Karpas-422 (cell line): ENCODE measurements around the gene PRRC1. TPM values are rescaled to one million over a fixed set of nuclear protein-coding genes. Genes with fewer than 3 reads are reported as not detected.
A peak's percentile ranks its signal among the peaks of the same experiment; 100 is the strongest.

ENCODE experiments used
- DNase-seq: peaks from one replicate; pipeline ENCODE4 v3.0.0-alpha.2; 2015
- H2AFZ ChIP-seq: fragments of 200-600 bp; sonication (generic); 2 replicates; pipeline ENCODE4 v1.6.1; 2014; ENCODE audit warnings: antibody characterized with exemption, low read length, mixed read lengths
- H3K27ac ChIP-seq: fragments of 200-600 bp; sonication (generic); 2 replicates; pipeline ENCODE4 v1.5.1; 2014; ENCODE audit warnings: mild to moderate bottlenecking, low read length, moderate library complexity
- H3K27me3 ChIP-seq: fragments of 200-600 bp; sonication (generic); 2 replicates; pipeline ENCODE4 v1.6.1; 2014; ENCODE audit warnings: low read length, mixed read lengths
- H3K36me3 ChIP-seq: fragments of 200-600 bp; sonication (generic); 2 replicates; pipeline ENCODE4 v1.6.1; 2014; ENCODE audit warnings: low read length, mixed read lengths; ENCODE audit not compliant: insufficient read depth
- H3K4me1 ChIP-seq: fragments of 200-600 bp; sonication (generic); 2 replicates; pipeline ENCODE4 v1.6.1; 2014; ENCODE audit warnings: mild to moderate bottlenecking, low read length, mixed read lengths
- H3K4me2 ChIP-seq: fragments of 200-600 bp; sonication (generic); 2 replicates; pipeline ENCODE4 v1.6.1; 2014; ENCODE audit warnings: low read length, low read depth, mild to moderate bottlenecking; ENCODE audit not compliant: poor library complexity, severe bottlenecking
- H3K4me3 ChIP-seq: fragments of 200-600 bp; sonication (generic); 2 replicates; pipeline ENCODE4 v1.5.1; 2014; ENCODE audit warnings: mild to moderate bottlenecking, antibody characterized with exemption, low read length, mixed read lengths
- H3K79me2 ChIP-seq: fragments of 200-600 bp; sonication (generic); 2 replicates; pipeline ENCODE4 v1.6.1; 2014; ENCODE audit warnings: mild to moderate bottlenecking, low read length, mixed read lengths
- H3K9ac ChIP-seq: fragments of 200-600 bp; sonication (generic); 2 replicates; pipeline ENCODE4 v1.6.0; 2014; ENCODE audit warnings: low read length
- H3K9me2 ChIP-seq: fragments of 200-600 bp; sonication (generic), shearing (Covaris generic); replicated peaks from 2 replicates; pipeline ENCODE4 v1.6.0; 2014; ENCODE audit warnings: mild to moderate bottlenecking, low read length, moderate library complexity; ENCODE audit not compliant: insufficient read depth
- H3K9me3 ChIP-seq: fragments of 300-700, 200-600 bp; sonication (generic); 2 replicates; pipeline ENCODE4 v1.6.1; 2014; ENCODE audit warnings: low read length, mixed read lengths
- H4K20me1 ChIP-seq: fragments of 200-600 bp; sonication (generic); 2 replicates; pipeline ENCODE4 v1.6.1; 2014; ENCODE audit warnings: mild to moderate bottlenecking, antibody characterized with exemption, low read length, low read depth; ENCODE audit not compliant: insufficient read depth
- total RNA-seq: library from RNA; depleted of rRNA; stranded (reverse); fragments of >200 nt; shearing (Covaris generic); gene quantifications from 2 replicates; pipeline ENCODE4 v1.2.3, GENCODE V29; 2014; ENCODE audit warnings: low replicate concordance; rRNA removed

PRRC1 gene
- 54.4 and 68.6 TPM in 2 replicates for total RNA-seq

GRCh38 chr5:127517480-127518318 is at the start of gene PRRC1:
Gene PRRC1, plus strand, starts transcription at chr5:127517640. Its CDS starts 5,840 bp downstream, at chr5:127523480.
- H3K9me3 ChIP-seq, result peaks cover 9% of the 10 kb centered on the region
- no peaks in the 10 kb centered on the region for H3K9me2 ChIP-seq
- H3K36me3 ChIP-seq, result peaks cover 34% of the 10 kb centered on the region
- peak within 1 kb of the TSS; percentile 100 for H2AFZ ChIP-seq
- H3K79me2 ChIP-seq, result peaks cover 50% of the 10 kb centered on the region
- H3K27ac ChIP-seq, result peak within 1 kb of the TSS; percentile 63
- H3K4me1 ChIP-seq, result peaks cover 22% of the 10 kb centered on the region
- H3K4me3 ChIP-seq, result peak within 1 kb of the TSS; percentile 97
- H4K20me1 ChIP-seq, result no peaks in the 10 kb centered on the region; the same call in 1 of the 2 replicates
- no peaks in the 10 kb centered on the region for H3K27me3 ChIP-seq
- peak; percentile 92 for DNase-seq
- H3K4me2 ChIP-seq, result peak within 1 kb of the TSS; percentile 85
- peak within 1 kb of the TSS; percentile 96 for H3K9ac ChIP-seq

- Histone ChIP-seq H3K4me1 (no peaks in the 10 kb centered on the region), H3K36me3 (no peaks in the 10 kb centered on the region), H4K20me1 (no peaks in the 10 kb centered on the region), H2AFZ (no peak overlapping the region), H3K9me2 (no peaks in the 10 kb centered on the region), H3K9ac (no peak overlapping the region), H3K4me2 (no peak overlapping the region), H3K27me3 (no peaks in the 10 kb centered on the region), H3K27ac (no peak overlapping the region), H3K4me3 (no peak overlapping the region), H3K79me2 (no peaks in the 10 kb centered on the region), H3K9me3 (no peaks in the 10 kb centered on the region)
- DNase-seq, result no peak
These were observed 46.2 kb upstream of the PRRC1 start for GRCh38 chr5:127471211-127471610.

DNA sequence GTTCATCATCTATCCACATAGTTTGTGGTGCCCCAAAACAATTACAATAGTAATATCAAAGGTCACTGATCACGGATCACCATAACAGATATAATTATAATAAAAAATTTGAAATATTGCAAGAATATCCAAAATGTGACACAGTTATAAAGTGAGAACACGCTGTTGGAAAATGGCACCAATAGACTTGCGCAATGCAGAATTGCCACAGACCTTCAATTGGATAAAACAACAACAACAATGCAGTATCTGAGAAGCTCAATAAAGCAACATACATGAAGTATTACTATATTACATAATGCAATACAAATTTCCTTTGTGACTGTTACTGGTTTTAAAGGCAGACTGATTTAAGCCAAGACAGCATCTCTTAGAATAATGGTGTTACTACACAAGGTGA is 44.7 kb upstream of the PRRC1 start:
- Histone ChIP-seq H3K36me3 (no peaks in the 10 kb centered on the region), H3K9me3 (no peaks in the 10 kb centered on the region), H3K4me3 (no peak overlapping the region)

GRCh38 chr5:127486471-127486870 is 31.0 kb upstream of the PRRC1 start:
- H3K4me2 ChIP-seq, result no peak overlapping the region
- H3K9me3 ChIP-seq, result no peaks in the 10 kb centered on the region
- no peaks in the 10 kb centered on the region for H4K20me1 ChIP-seq
- H3K27me3 ChIP-seq, result no peaks in the 10 kb centered on the region
- no peaks in the 10 kb centered on the region for H3K36me3 ChIP-seq
- H2AFZ ChIP-seq, result no peak overlapping the region
- no peaks in the 10 kb centered on the region for H3K9me2 ChIP-seq
- no peaks in the 10 kb centered on the region for H3K79me2 ChIP-seq
- no peaks in the 10 kb centered on the region for H3K4me1 ChIP-seq
- H3K27ac ChIP-seq, result no peak overlapping the region
- DNase-seq, result no peak
- H3K9ac ChIP-seq, result no peak overlapping the region
- no peak overlapping the region for H3K4me3 ChIP-seq

More for the DNA sequence above, 44.7 kb upstream of the PRRC1 start:
- Histone ChIP-seq H3K4me1 (no peaks in the 10 kb centered on the region), H3K4me2 (no peak overlapping the region), H3K9ac (no peak overlapping the region), H3K9me2 (no peaks in the 10 kb centered on the region), H3K27ac (no peak overlapping the region), H4K20me1 (no peaks in the 10 kb centered on the region), H3K27me3 (no peaks in the 10 kb centered on the region), H3K79me2 (no peaks in the 10 kb centered on the region), H2AFZ (no peak overlapping the region)
- no peak for DNase-seq

- Histone ChIP-seq H3K9ac (no peak overlapping the region), H3K79me2 (no peaks in the 10 kb centered on the region), H3K4me3 (no peak overlapping the region), H3K4me2 (no peak overlapping the region), H3K9me3 (no peaks in the 10 kb centered on the region), H2AFZ (no peak overlapping the region), H3K9me2 (no peaks in the 10 kb centered on the region), H3K27ac (no peak overlapping the region), H4K20me1 (no peaks in the 10 kb centered on the region), H3K4me1 (no peaks in the 10 kb centered on the region), H3K27me3 (no peaks in the 10 kb centered on the region), H3K36me3 (no peaks in the 10 kb centered on the region)
- DNase-seq, result peak; percentile 74
These were observed 24.3 kb upstream of the PRRC1 start for GRCh38 chr5:127492854-127493738.

- no peak overlapping the region for H3K4me2 ChIP-seq
- H3K9me3 ChIP-seq, result no peaks in the 10 kb centered on the region
- H3K9me2 ChIP-seq, result no peaks in the 10 kb centered on the region
- no peak for DNase-seq
- no peaks in the 10 kb centered on the region for H3K27me3 ChIP-seq
- no peak overlapping the region for H2AFZ ChIP-seq
- no peak overlapping the region for H3K27ac ChIP-seq
- no peak overlapping the region for H3K9ac ChIP-seq
- no peaks in the 10 kb centered on the region for H4K20me1 ChIP-seq
- no peak overlapping the region for H3K4me3 ChIP-seq
- no peaks in the 10 kb centered on the region for H3K36me3 ChIP-seq
- H3K79me2 ChIP-seq, result no peaks in the 10 kb centered on the region
- no peaks in the 10 kb centered on the region for H3K4me1 ChIP-seq
These were observed 18.9 kb upstream of the PRRC1 start for GRCh38 chr5:127498548-127498947.

DNA sequence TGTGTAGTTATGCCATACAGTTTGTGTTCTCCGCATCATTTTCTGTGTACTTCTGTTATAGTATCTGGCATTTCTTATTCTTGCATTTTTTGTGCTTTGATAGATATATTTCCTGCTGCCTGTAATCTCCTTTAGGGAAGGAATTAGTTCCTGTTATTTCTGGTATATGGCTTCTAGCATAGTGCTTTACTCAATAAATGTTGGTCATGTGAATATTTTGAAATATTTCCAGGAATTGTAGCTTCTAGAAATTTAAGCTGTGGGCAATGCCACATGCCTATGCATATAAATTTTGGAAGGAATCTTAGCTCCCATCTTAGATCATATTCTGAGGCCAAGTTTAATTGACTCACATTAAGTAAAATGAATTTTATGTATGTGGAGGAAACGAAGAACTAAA is 11.5 kb upstream of the PRRC1 start:
- Histone ChIP-seq H3K4me2 (no peak overlapping the region), H3K27ac (no peak overlapping the region), H3K4me1 (no peaks in the 10 kb centered on the region), H3K27me3 (no peaks in the 10 kb centered on the region), H3K9me3 (no peaks in the 10 kb centered on the region), H3K9me2 (no peaks in the 10 kb centered on the region), H3K9ac (no peak overlapping the region), H3K79me2 (no peaks in the 10 kb centered on the region), H2AFZ (no peak overlapping the region), H4K20me1 (no peaks in the 10 kb centered on the region), H3K4me3 (no peak overlapping the region), H3K36me3 (no peaks in the 10 kb centered on the region)
- no peak for DNase-seq

DNA sequence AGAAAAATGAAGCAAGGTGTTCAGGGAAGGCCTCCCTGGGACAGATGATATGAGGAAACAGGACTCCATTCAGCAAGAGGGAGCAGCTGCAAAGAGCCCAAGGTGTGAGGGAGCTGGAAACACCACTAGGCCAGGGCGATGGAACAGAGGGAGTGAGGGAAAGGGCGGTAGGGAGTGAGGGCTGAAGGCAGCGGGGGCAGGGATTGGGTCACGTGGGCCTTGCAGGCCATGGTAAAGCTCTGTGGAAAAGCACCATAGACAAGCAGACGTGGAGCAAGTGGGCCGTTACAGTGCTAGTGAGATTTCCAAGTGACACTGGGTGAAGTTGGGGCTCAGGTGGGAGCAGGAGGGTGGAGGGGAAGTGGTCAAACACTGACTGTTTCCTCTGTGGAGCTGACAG is 10.8 kb upstream of the PRRC1 start:
- no peaks in the 10 kb centered on the region for H3K36me3 ChIP-seq
- H3K4me1 ChIP-seq, result no peaks in the 10 kb centered on the region
- H3K4me3 ChIP-seq, result no peak overlapping the region
- H3K27ac ChIP-seq, result no peak overlapping the region
- no peaks in the 10 kb centered on the region for H3K9me3 ChIP-seq
- H3K27me3 ChIP-seq, result no peaks in the 10 kb centered on the region
- no peaks in the 10 kb centered on the region for H3K79me2 ChIP-seq
- H3K9me2 ChIP-seq, result no peaks in the 10 kb centered on the region
- no peaks in the 10 kb centered on the region for H4K20me1 ChIP-seq
- no peak for DNase-seq
- no peak overlapping the region for H3K9ac ChIP-seq
- no peak overlapping the region for H3K4me2 ChIP-seq
- H2AFZ ChIP-seq, result no peak overlapping the region
